Stimulated activated CD8-positive, alpha-beta memory T cell treated with anti-CD3 and anti-CD28 coated beads, Interleukin-4, amount 100 ng/mL, for 1 hour (primary cell): ENCODE measurements around the gene RUVBL1.

Experiments used
- DNase-seq, 2 donors: peaks; one replicate each; pipeline ENCODE4 v3.0.0-alpha.2; 2020; ENCODE audit warnings: low read depth in 2 of 2, low spot score in 1 of 2

RUVBL1 gene

GRCh38 chr3:128133273-128133883 lies 9.8 kb upstream of the RUVBL1 start:
- no peak for DNase-seq

- DNase-seq: no peak
Observed at GRCh38 chr3:128131897-128132646, 8.5 kb upstream of the RUVBL1 start.

GRCh38 chr3:128128251-128128650 lies 4.6 kb upstream of the RUVBL1 start:
- DNase-seq: no peak

- no peak for DNase-seq
Observed at GRCh38 chr3:128127236-128127635, 3.6 kb upstream of the RUVBL1 start.

GRCh38 chr3:128123156-128123537 lies 465 bp downstream of the RUVBL1 start:
- DNase-seq: no peak

GRCh38 chr3:128122013-128122412 lies 1.6 kb downstream of the RUVBL1 start:
- DNase-seq: no peak

GRCh38 chr3:128113817-128114794 lies 9.5 kb downstream of the RUVBL1 start:
- DNase-seq: no peak

GRCh38 chr3:128112357-128112968 lies 11.1 kb downstream of the RUVBL1 start:
- DNase-seq: no peak

- DNase-seq: no peak
Observed at GRCh38 chr3:128111147-128111546, 12.5 kb downstream of the RUVBL1 start.

GRCh38 chr3:128107834-128108233 lies 15.8 kb downstream of the RUVBL1 start:
- no peak for DNase-seq

GRCh38 chr3:128103136-128103676 lies 20.4 kb downstream of the RUVBL1 start:
- DNase-seq: no peak

- DNase-seq: no peak
Observed at GRCh38 chr3:128100638-128101037, 23.0 kb downstream of the RUVBL1 start.

GRCh38 chr3:128100161-128100560 lies 23.5 kb downstream of the RUVBL1 start:
- no peak for DNase-seq

GRCh38 chr3:128098234-128098633 lies 25.4 kb downstream of the RUVBL1 start:
- no peak for DNase-seq

- peak; percentile 40 to 61 for DNase-seq
Observed at GRCh38 chr3:128095222-128095703, 28.3 kb downstream of the RUVBL1 start.

GRCh38 chr3:128094295-128095151 lies 29.1 kb downstream of the RUVBL1 start:
- DNase-seq: no peak

GRCh38 chr3:128091586-128091985 lies 32.0 kb downstream of the RUVBL1 start:
- DNase-seq: no peak

GRCh38 chr3:128089135-128089534 lies 34.5 kb downstream of the RUVBL1 start:
- DNase-seq: no peak

GRCh38 chr3:128084675-128085021 lies 39.0 kb downstream of the RUVBL1 start:
- no peak for DNase-seq
